CD14-positive monocyte (primary cell): Measurements from ENCODE around the gene CD2AP. TPM values are rescaled to one million over a fixed set of nuclear protein-coding genes. Genes with fewer than 3 reads are reported as not detected.

Experiments
- DNase-seq, 3 donors: peaks; one replicate each; pipeline ENCODE4 v3.0.0-alpha.2; 2011 to 2022
- H2AFZ ChIP-seq: 2 replicates; pipeline ENCODE4 v1.6.0; 2012; ENCODE audit warnings: mild to moderate bottlenecking, low read depth, low read length, inconsistent platforms; ENCODE audit not compliant: insufficient read depth, poor library complexity, severe bottlenecking
- H3K27ac ChIP-seq, 2 donors: 1 replicate in 1 of 2; 2 replicates in 1 of 2; pipeline ENCODE4 v1.5.1; 2012 to 2013; ENCODE audit warnings: low read length in 2 of 2, control low read depth in 1 of 2, inconsistent platforms in 1 of 2, low read depth in 1 of 2, mild to moderate bottlenecking in 1 of 2
- H3K27me3 ChIP-seq, 2 donors: one replicate each; pipeline versions ENCODE4 v1.6.0 to v1.6.1; 2011 to 2013; ENCODE audit warnings: low read length in 2 of 2; ENCODE audit not compliant: control insufficient read depth in 2 of 2, insufficient read depth in 2 of 2
- H3K36me3 ChIP-seq, 2 donors: replicated peaks in 1 of 2; 1 replicate in 1 of 2; 2 replicates in 1 of 2; pipeline versions ENCODE4 v1.5.1 to v1.6.1; 2012 to 2013; ENCODE audit warnings: low read length in 2 of 2, control low read depth in 1 of 2, inconsistent platforms in 1 of 2, mild to moderate bottlenecking in 1 of 2; ENCODE audit not compliant: insufficient read depth in 2 of 2, control insufficient read depth in 1 of 2
- H3K4me1 ChIP-seq, 2 donors: 1 replicate in 1 of 2; 2 replicates in 1 of 2; pipeline versions ENCODE4 v1.5.1 to v1.6.1; 2012 to 2013; ENCODE audit warnings: low read length in 2 of 2, control low read depth in 1 of 2, inconsistent platforms in 1 of 2, mild to moderate bottlenecking in 1 of 2, moderate library complexity in 1 of 2; ENCODE audit not compliant: insufficient read depth in 2 of 2, control insufficient read depth in 1 of 2
- H3K4me2 ChIP-seq: replicated peaks from 2 replicates; pipeline ENCODE3; 2012; ENCODE audit warnings: low read length, moderate library complexity, mild to moderate bottlenecking; ENCODE audit not compliant: poor library complexity, severe bottlenecking; ENCODE audit errors: extremely low read depth
- H3K4me3 ChIP-seq, 3 experiments: fragments of 200-600 bp in 1 of 3; sonication (generic) in 1 of 3; replicated peaks in 1 of 3; 1 replicate in 2 of 3; 2 replicates in 1 of 3; pipeline ENCODE4 v1.5.1; 2011 to 2013; ENCODE audit warnings: low read length in 3 of 3, mild to moderate bottlenecking in 3 of 3, control low read depth in 2 of 3, low read depth in 2 of 3, inconsistent platforms in 1 of 3, moderate library complexity in 1 of 3
- H3K79me2 ChIP-seq: 2 replicates; pipeline ENCODE4 v1.6.0; 2012; ENCODE audit warnings: mild to moderate bottlenecking, control low read depth, inconsistent platforms, low read length, moderate library complexity; ENCODE audit not compliant: insufficient read depth
- H3K9ac ChIP-seq: 2 replicates; pipeline ENCODE4 v1.6.0; 2017; ENCODE audit warnings: low read length, mild to moderate bottlenecking; ENCODE audit not compliant: insufficient read depth, poor library complexity, severe bottlenecking
- H3K9me3 ChIP-seq, 2 donors: replicated peaks in 1 of 2; 1 replicate in 1 of 2; 2 replicates in 1 of 2; pipeline versions ENCODE4 v1.5.1 to v1.6.1; 2012 to 2013; ENCODE audit warnings: low read length in 2 of 2, control low read depth in 1 of 2; ENCODE audit not compliant: control insufficient read depth in 1 of 2, insufficient read depth in 1 of 2
- H4K20me1 ChIP-seq: 2 replicates; pipeline ENCODE4 v1.6.0; 2012; ENCODE audit warnings: mild to moderate bottlenecking, low read length, control low read depth, moderate library complexity; ENCODE audit not compliant: insufficient read depth
- H3K27ac Mint-ChIP-seq, 7 donors: one replicate each; pipeline ENCODE4 v1.8.0; 2020; ENCODE audit warnings: mild to moderate bottlenecking in 7 of 7, mixed read lengths in 7 of 7, moderate library complexity in 6 of 7, inconsistent platforms in 2 of 7
- H3K27me3 Mint-ChIP-seq, 3 donors: one replicate each; pipeline ENCODE4 v1.8.0; 2021 to 2022; ENCODE audit warnings: low read depth in 3 of 3, mild to moderate bottlenecking in 3 of 3, mixed read lengths in 3 of 3, moderate library complexity in 3 of 3, inconsistent platforms in 1 of 3
- H3K36me3 Mint-ChIP-seq, 2 donors: one replicate each; pipeline ENCODE4 v1.8.0; 2020; ENCODE audit warnings: mixed read lengths in 2 of 2, inconsistent platforms in 1 of 2, mild to moderate bottlenecking in 1 of 2
- H3K4me1 Mint-ChIP-seq: one replicate; pipeline ENCODE4 v1.8.0; 2020; ENCODE audit warnings: mild to moderate bottlenecking, mixed read lengths
- H3K4me3 Mint-ChIP-seq, 2 donors: one replicate each; pipeline ENCODE4 v1.8.0; 2020; ENCODE audit warnings: mild to moderate bottlenecking in 2 of 2, mixed read lengths in 2 of 2, moderate library complexity in 1 of 2
- H3K9me3 Mint-ChIP-seq, 7 donors: one replicate each; pipeline ENCODE4 v1.8.0; 2020 to 2022; ENCODE audit warnings: mixed read lengths in 7 of 7, mild to moderate bottlenecking in 6 of 7, moderate library complexity in 6 of 7, inconsistent platforms in 2 of 7
- CTCF ChIP-seq: fragments of 200-600 bp; IDR thresholded peaks from one replicate; pipeline ENCODE4 v1.8.0; 2022; ENCODE audit warnings: antibody characterized with exemption, mild to moderate bottlenecking
- WGBS: methylation state at CpG from one replicate; pipeline ENCODE4 v1.1.5; 2013; ENCODE audit warnings: missing lambda C conversion rate; ENCODE audit not compliant: insufficient coverage; 5-methylcytosine and 5-hydroxymethylcytosine counted together
- intact Hi-C, 2 donors: fragments of 100-400 bp; cut with micrococcal nuclease; formaldehyde crosslinking; loops; one replicate each; pipeline versions ENCODE4 v1.15.0 to v1.15.1; 2023
- polyA plus RNA-seq, 3 donors: library from polyadenylated mRNA; depleted of rRNA in 1 of 3; unstranded in 2 of 3; stranded (reverse) in 1 of 3; fragments of 300-500 nt in 2 of 3; fragments of >200 nt in 1 of 3; fragmentation: Illumina TruSeq in 2 of 3; gene quantifications; 1 replicate in 2 of 3; 2 replicates in 1 of 3; pipeline ENCODE4 v1.2.3, GENCODE V29; 2012 to 2021

Gene CD2AP
- polyA plus RNA-seq, 3 donors, result 1.5 to 2.4 (median 2.0) TPM

GRCh38 chr6:47455533-47456209 is 21.9 kb upstream of the CD2AP start:
- 80% methylated on average over 1 of the region's 4 CpGs for WGBS
- peaks cover 0 to 3% (median 2%) of the 10 kb centered on the region in 3 donors for H3K27me3 Mint-ChIP-seq
- H3K79me2 ChIP-seq, result no peaks in the 10 kb centered on the region
- intact Hi-C loops, result no loop called here
- no peaks in the 10 kb centered on the region for H3K9me3 ChIP-seq
- H3K4me2 ChIP-seq, result no peak overlapping the region
- H3K9me3 Mint-ChIP-seq, result no peaks in the 10 kb centered on the region
- no peaks in the 10 kb centered on the region for H4K20me1 ChIP-seq
- no peak overlapping the region for H2AFZ ChIP-seq
- H3K4me1 ChIP-seq, result no peaks in the 10 kb centered on the region
- H3K27ac ChIP-seq, result no peak overlapping the region
- H3K4me1 Mint-ChIP-seq, result no peaks in the 10 kb centered on the region
- no peaks in the 10 kb centered on the region for H3K27me3 ChIP-seq
- H3K36me3 Mint-ChIP-seq, result no peaks in the 10 kb centered on the region
- no peak overlapping the region for H3K9ac ChIP-seq
- no peak overlapping the region for H3K27ac Mint-ChIP-seq
- TF ChIP-seq CTCF, result no peak
- H3K4me3 Mint-ChIP-seq, result no peak overlapping the region
- no peak for DNase-seq
- no peaks in the 10 kb centered on the region for H3K36me3 ChIP-seq
- no peak overlapping the region for H3K4me3 ChIP-seq

DNA sequence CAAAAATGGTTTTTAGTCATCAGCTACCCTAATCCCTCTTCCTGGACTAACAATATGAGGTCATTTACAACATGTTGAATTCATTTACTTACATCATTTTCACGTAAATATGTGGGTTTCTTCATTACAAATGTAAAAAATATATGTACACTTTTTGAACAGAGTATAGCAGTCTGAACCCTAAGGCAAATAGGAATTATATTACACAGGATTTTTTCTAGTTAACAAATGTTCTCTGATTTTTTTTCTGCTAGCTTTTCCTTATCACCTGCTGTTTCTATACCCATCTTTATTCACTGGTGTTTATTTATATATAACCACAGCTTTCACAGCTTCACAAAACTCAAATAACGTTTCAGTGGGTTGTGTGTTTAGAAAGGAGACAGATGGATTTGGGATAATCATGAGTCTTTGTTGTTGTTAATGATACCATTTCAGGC is 21.0 kb upstream of the CD2AP start:
- Histone ChIP-seq H3K27ac (no peak overlapping the region), H3K9ac (no peak overlapping the region), H3K4me2 (no peak overlapping the region), H3K4me1 (no peaks in the 10 kb centered on the region), H3K79me2 (no peaks in the 10 kb centered on the region), H3K36me3 (no peaks in the 10 kb centered on the region), H3K9me3 (no peaks in the 10 kb centered on the region), H3K27me3 (no peaks in the 10 kb centered on the region), H2AFZ (no peak overlapping the region), H3K4me3 (no peak overlapping the region), H4K20me1 (no peaks in the 10 kb centered on the region)
- Mint-ChIP-seq H3K27ac (no peak overlapping the region), H3K36me3 (no peaks in the 10 kb centered on the region), H3K27me3 (peaks cover 0 to 3% (median 2%) of the 10 kb centered on the region in 3 donors), H3K4me3 (no peak overlapping the region), H3K9me3 (no peaks in the 10 kb centered on the region), H3K4me1 (peaks cover 5% of the 10 kb centered on the region)
- TF ChIP-seq CTCF, result no peak
- no CpG with 5 or more reads among the region's 2 CpGs for WGBS
- no peak for DNase-seq
- intact Hi-C loops, result no loop called here
